HS-5 (cell line): ENCODE results near the gene TIGD7.

Experiments
- DNase-seq: peaks from one replicate; pipeline ENCODE4 v3.0.0-alpha.2; 2012; ENCODE audit warnings: low read depth

TIGD7 gene

GRCh38 chr16:3305109-3306068 lies at the start of gene TIGD7, which contains the start of gene ZNF75A:
Gene TIGD7, minus strand, starts transcription at chr16:3305430. Its CDS starts 4,816 bp downstream, at chr16:3300614.
Gene ZNF75A, plus strand, starts transcription at chr16:3305497. Its CDS starts 2,932 bp downstream, at chr16:3308429.
- peak; percentile 61 for DNase-seq

GRCh38 chr16:3349175-3349574 lies 43.9 kb upstream of the TIGD7 start:
- no peak for DNase-seq

- no peak for DNase-seq
These were observed 43.4 kb upstream of the TIGD7 start for GRCh38 chr16:3348547-3349167.

- no peak for DNase-seq
These were observed 42.4 kb upstream of the TIGD7 start for GRCh38 chr16:3347586-3347985.

GRCh38 chr16:3346041-3346440 lies 40.8 kb upstream of the TIGD7 start:
- no peak for DNase-seq

GRCh38 chr16:3328643-3329042 lies 23.4 kb upstream of the TIGD7 start:
- no peak for DNase-seq

GRCh38 chr16:3328104-3328503 lies 22.9 kb upstream of the TIGD7 start:
- no peak for DNase-seq

GRCh38 chr16:3327514-3327913 lies 22.3 kb upstream of the TIGD7 start:
- DNase-seq, result no peak

- no peak for DNase-seq
These were observed 16.6 kb upstream of the TIGD7 start for GRCh38 chr16:3321816-3322215.

GRCh38 chr16:3317315-3317999 lies 12.2 kb upstream of the TIGD7 start:
- no peak for DNase-seq

GRCh38 chr16:3311496-3311895 lies 6.3 kb upstream of the TIGD7 start:
- DNase-seq, result no peak

- no peak for DNase-seq
These were observed 848 bp upstream of the TIGD7 start for GRCh38 chr16:3306078-3306477.

GRCh38 chr16:3304370-3304769 lies 860 bp downstream of the TIGD7 start:
- DNase-seq, result peak; percentile 10

- DNase-seq, result no peak
These were observed 9.4 kb downstream of the TIGD7 start for GRCh38 chr16:3295783-3296182.

- DNase-seq, result no peak
These were observed 10.0 kb downstream of the TIGD7 start for GRCh38 chr16:3295209-3295608.

- peak; percentile 25 for DNase-seq
These were observed 12.6 kb downstream of the TIGD7 start for GRCh38 chr16:3292604-3293003.

GRCh38 chr16:3289998-3290673 lies 15.1 kb downstream of the TIGD7 start:
- no peak for DNase-seq

- DNase-seq, result no peak
These were observed 20.1 kb downstream of the TIGD7 start for GRCh38 chr16:3285131-3285530.

- no peak for DNase-seq
These were observed 21.4 kb downstream of the TIGD7 start for GRCh38 chr16:3283543-3284447.

GRCh38 chr16:3282730-3283542 lies 22.3 kb downstream of the TIGD7 start, which contains the start of gene ZNF263:
Gene ZNF263, plus strand, starts transcription at chr16:3283491. Its CDS starts 328 bp downstream, at chr16:3283819.
- peak; percentile 82 for DNase-seq
